GM23338 (cell line): ENCODE data around the gene CCDC57. TPM values are rescaled to one million over a fixed set of nuclear protein-coding genes. Genes with fewer than 3 reads are reported as not detected.
"Not testable (repeated sequence)": the region's sequence is repeated elsewhere in the genome, so short reads cannot be mapped to it uniquely, and the experiment has no call there.

Experiments used
- ATAC-seq: fragments of 200-7000 bp; cut with Tn5 transposase; 3 replicates; pipeline ENCODE4 v1.9.1; 2020
- DNase-seq: peaks from one replicate; pipeline ENCODE4 v3.0.0-alpha.2; 2015; ENCODE audit warnings: low spot score
- H2AFZ ChIP-seq: fragments of 200-600 bp; sonication (generic); 2 replicates; pipeline ENCODE4 v1.8.0; 2016; ENCODE audit warnings: antibody characterized with exemption, mild to moderate bottlenecking, moderate library complexity
- H3F3A ChIP-seq: fragments of 200-600 bp; sonication (generic); replicated peaks from 2 replicates; pipeline ENCODE4 v1.8.0; 2017; ENCODE audit warnings: antibody characterized with exemption, mixed run types, low read depth
- H3K27ac ChIP-seq: fragments of 200-600 bp; sonication (generic); 2 replicates; pipeline ENCODE4 v1.6.1; 2016; ENCODE audit warnings: low read depth
- H3K27me3 ChIP-seq: fragments of 200-600 bp; sonication (generic); 2 replicates; pipeline ENCODE4 v1.8.0; 2016; ENCODE audit warnings: mild to moderate bottlenecking, mixed run types, moderate library complexity; ENCODE audit not compliant: insufficient read depth
- H3K36me3 ChIP-seq: fragments of 200-600 bp; sonication (generic); 2 replicates; pipeline ENCODE4 v1.8.0; 2016; ENCODE audit warnings: mild to moderate bottlenecking; ENCODE audit not compliant: insufficient read depth
- H3K4me1 ChIP-seq: fragments of 200-600 bp; sonication (generic); 2 replicates; pipeline ENCODE4 v1.8.0; 2016; ENCODE audit warnings: mild to moderate bottlenecking, moderate library complexity; ENCODE audit not compliant: insufficient read depth
- H3K4me2 ChIP-seq: fragments of 200-600 bp; sonication (generic); 2 replicates; pipeline ENCODE4 v1.7.1; 2017; ENCODE audit warnings: mixed run types
- H3K4me3 ChIP-seq: fragments of 200-600 bp; sonication (generic); 2 replicates; pipeline ENCODE4 v1.6.1; 2016; ENCODE audit warnings: mixed run types
- H3K79me2 ChIP-seq: fragments of 200-600 bp; sonication (generic); replicated peaks from 2 replicates; pipeline ENCODE4 v1.8.0; 2017; ENCODE audit warnings: mild to moderate bottlenecking; ENCODE audit not compliant: insufficient read depth
- H3K9me2 ChIP-seq: fragments of 200-600 bp; sonication (generic); 2 replicates; pipeline ENCODE4 v1.8.0; 2017; ENCODE audit not compliant: insufficient read depth
- H4K20me1 ChIP-seq: fragments of 200-600 bp; sonication (generic); replicated peaks from 2 replicates; pipeline ENCODE4 v1.8.0; 2017; ENCODE audit warnings: mild to moderate bottlenecking; ENCODE audit not compliant: insufficient read depth
- H3K27ac Mint-ChIP-seq: 2 replicates; pipeline ENCODE4 v1.8.0; 2020; ENCODE audit warnings: inconsistent platforms, mild to moderate bottlenecking, moderate library complexity, mixed read lengths
- H3K27me3 Mint-ChIP-seq: 3 replicates; pipeline ENCODE4 v1.8.0; 2022; ENCODE audit warnings: low read depth, mild to moderate bottlenecking, moderate library complexity, mixed read lengths, inconsistent platforms; ENCODE audit not compliant: insufficient read depth, poor library complexity
- H3K36me3 Mint-ChIP-seq: 3 replicates; pipeline ENCODE4 v1.8.0; 2021; ENCODE audit warnings: low read depth, mild to moderate bottlenecking, inconsistent platforms, moderate library complexity, mixed read lengths
- H3K4me1 Mint-ChIP-seq: 3 replicates; pipeline ENCODE4 v1.8.0; 2020; ENCODE audit warnings: mild to moderate bottlenecking, inconsistent platforms, mixed read lengths
- H3K4me3 Mint-ChIP-seq: 3 replicates; pipeline ENCODE4 v1.8.0; 2021; ENCODE audit warnings: moderate library complexity, mild to moderate bottlenecking, inconsistent platforms, mixed read lengths
- H3K9me3 Mint-ChIP-seq: 3 replicates; pipeline ENCODE4 v1.8.0; 2020; ENCODE audit warnings: moderate library complexity, mild to moderate bottlenecking, inconsistent platforms, mixed read lengths
- CREB1 ChIP-seq: fragments of 250-450 bp; sonication (Bioruptor Pico); IDR thresholded peaks from 2 replicates; pipeline ENCODE4 v1.5.0; 2020; ENCODE audit warnings: low read depth, mild to moderate bottlenecking, moderate library complexity
- CTCF ChIP-seq, 2 experiments: fragments of 200-600 bp in 1 of 2; sonication (generic) in 1 of 2; conservative IDR thresholded peaks; 2 replicates each; pipeline versions ENCODE4 v1.5.1 to v1.6.1; 2016 to 2017; ENCODE audit warnings: antibody characterized with exemption in 2 of 2, low read depth in 2 of 2, mild to moderate bottlenecking in 2 of 2, moderate library complexity in 1 of 2
- EZH2 ChIP-seq: fragments of 200-600 bp; sonication (generic); IDR thresholded peaks from one replicate; pipeline ENCODE4 v1.8.0; 2017; ENCODE audit warnings: antibody characterized with exemption, mild to moderate bottlenecking, low read depth; ENCODE audit not compliant: unreplicated experiment
- EZH2phosphoT487 ChIP-seq: fragments of 200-600 bp; sonication (generic); IDR thresholded peaks from one replicate; pipeline ENCODE4 v1.8.1; 2018; ENCODE audit warnings: antibody characterized with exemption; ENCODE audit not compliant: unreplicated experiment
- NANOG ChIP-seq: IDR thresholded peaks from 2 replicates; pipeline ENCODE4 v1.6.1; 2016; ENCODE audit warnings: antibody characterized with exemption, borderline replicate concordance
- polyA plus RNA-seq: library from polyadenylated mRNA; unstranded; fragments of >200 nt; fragmentation: Nextera tagmentation; extraction: Ambion mirVana; gene quantifications from 2 replicates; pipeline ENCODE4 v1.2.1, GENCODE V29; 2016
- total RNA-seq: library from RNA; depleted of rRNA; stranded (reverse); fragments of >200 nt; shearing (Covaris generic); gene quantifications from 2 replicates; pipeline ENCODE4 v1.2.3, GENCODE V29; 2014

CCDC57 gene
- total and polyA plus RNA-seq, 2 experiments from 2014 or later = 7.0 to 16.3 TPM

GRCh38 chr17:82213251-82214011, 789 bp upstream of the CCDC57 start:
- TF ChIP-seq EZH2 (peak; percentile 31), CREB1 (CRISPR knock-in tag) (no peak), EZH2phosphoT487 (no peak)
- peak overlapping the region; percentile 84 for H3K4me2 ChIP-seq
- H3K27me3 ChIP-seq = peaks cover 31% of the 10 kb centered on the region
- Mint-ChIP-seq H3K9me3 (peaks cover 4% of the 10 kb centered on the region; the same call in 1 of the 3 replicates), H3K36me3 (no peaks in the 10 kb centered on the region), H3K4me1 (no peaks in the 10 kb centered on the region), H3K4me3 (peak overlapping the region; percentile 70), H3K27ac (no peak overlapping the region), H3K27me3 (peaks cover 29% of the 10 kb centered on the region)
- H3K4me3 ChIP-seq = peak overlapping the region; percentile 80
- DNase-seq = peak; percentile 66
- ATAC-seq = peak; percentile 54
- no peak overlapping the region for H3K27ac ChIP-seq
- no peaks in the 10 kb centered on the region for H3K79me2 ChIP-seq
- no peaks in the 10 kb centered on the region for H3K36me3 ChIP-seq
- no peaks in the 10 kb centered on the region for H3K9me2 ChIP-seq
- no peaks in the 10 kb centered on the region for H3F3A ChIP-seq
- no peaks in the 10 kb centered on the region for H3K4me1 ChIP-seq
- H4K20me1 ChIP-seq = no peaks in the 10 kb centered on the region; the same call in 1 of the 2 replicates
- peak overlapping the region; percentile 96 for H2AFZ ChIP-seq

- H3F3A ChIP-seq, H3K27ac ChIP-seq, ATAC-seq, H3K4me3 ChIP-seq, H3K4me1 ChIP-seq, H2AFZ ChIP-seq, H3K4me3 Mint-ChIP-seq, DNase-seq, H3K36me3 ChIP-seq, H4K20me1 ChIP-seq, H3K9me2 ChIP-seq, H3K79me2 ChIP-seq, H3K4me2 ChIP-seq, H3K36me3 Mint-ChIP-seq, H3K4me1 Mint-ChIP-seq, H3K9me3 Mint-ChIP-seq, H3K27ac Mint-ChIP-seq: not testable (repeated sequence)
- H3K27me3 ChIP-seq = peaks cover 31% of the 10 kb centered on the region
- peaks cover 27% of the 10 kb centered on the region for H3K27me3 Mint-ChIP-seq
Observed at GRCh38 chr17:82210655-82211054, 2.0 kb downstream of the CCDC57 start.

GRCh38 chr17:82205720-82206508, 6.7 kb downstream of the CCDC57 start:
- Histone ChIP-seq H3K4me1 (no peaks in the 10 kb centered on the region), H3K27me3 (no peaks in the 10 kb centered on the region), H3K27ac (no peak overlapping the region), H3K9me2 (no peaks in the 10 kb centered on the region), H4K20me1 (no peaks in the 10 kb centered on the region; the same call in 1 of the 2 replicates), H3K36me3 (no peaks in the 10 kb centered on the region), H3K4me2 (no peak overlapping the region), H3K4me3 (no peak overlapping the region), H2AFZ (no peak overlapping the region), H3K79me2 (no peaks in the 10 kb centered on the region), H3F3A (no peaks in the 10 kb centered on the region)
- Mint-ChIP-seq H3K9me3 (no peaks in the 10 kb centered on the region), H3K27me3 (peaks cover 4% of the 10 kb centered on the region), H3K36me3 (no peaks in the 10 kb centered on the region), H3K4me3 (no peak overlapping the region), H3K27ac (no peak overlapping the region; the same call in 1 of the 2 replicates), H3K4me1 (peaks cover 3% of the 10 kb centered on the region; the same call in 1 of the 3 replicates)
- TF ChIP-seq EZH2 (no peak), NANOG (no peak), CTCF (conservative IDR thresholded peaks at IDR 0.05; ENCODE audit: low read depth in 2 of 2) (peak; percentile 74 to 76)
- DNase-seq = peak; percentile 91
- ATAC-seq = peak; percentile 94
